ENCODE data around the gene FRY.

The FRY gene

DNA sequence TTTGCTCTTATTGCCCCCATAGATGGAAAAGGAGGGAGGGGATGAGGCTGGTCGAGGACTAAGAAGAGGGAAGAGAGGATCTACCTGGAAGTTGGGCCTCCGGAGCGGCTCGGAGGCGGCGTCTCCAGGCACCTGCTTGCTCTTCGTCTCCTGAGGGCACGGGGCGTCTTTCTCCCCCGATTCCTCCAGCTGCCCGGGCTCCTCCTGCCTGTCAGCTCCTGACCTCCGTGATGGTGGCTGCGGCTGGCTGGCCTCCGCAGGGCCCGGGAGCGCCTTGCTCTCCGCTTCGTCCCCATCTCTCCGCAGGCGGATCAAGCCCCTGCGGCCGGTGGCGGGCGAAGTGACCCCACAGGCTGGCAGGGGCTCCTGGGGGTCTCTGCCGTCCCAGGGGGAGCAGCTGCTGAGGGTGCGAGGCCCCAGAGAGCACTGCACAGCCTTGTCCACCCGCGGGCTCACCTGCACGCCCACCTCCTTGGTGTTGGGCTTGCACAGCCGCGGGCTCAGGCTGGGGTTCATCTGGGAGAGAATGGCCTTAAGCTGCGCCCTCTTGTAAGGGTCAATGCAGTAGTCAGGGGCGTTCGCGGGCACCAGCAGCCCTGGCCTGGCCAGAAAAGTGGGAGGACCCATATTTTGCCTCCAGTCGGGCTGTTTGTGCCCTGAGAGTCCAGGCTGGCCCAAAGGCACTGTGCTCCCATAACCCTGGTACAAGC, 279.8 kb downstream of the FRY start:
- TF ChIP-seq HDGF (IDR thresholded peaks at IDR 0.05; ENCODE audit: borderline replicate concordance) (no peak), ZNF384 (IDR thresholded peaks at IDR 0.05) (no peak), FOXA1 (IDR thresholded peaks at IDR 0.05) (no peak), NFRKB (IDR thresholded peaks at IDR 0.05) (no peak), LEF1 (IDR thresholded peaks at IDR 0.05; ENCODE audit: borderline replicate concordance) (no peak), FOXK2 (IDR thresholded peaks at IDR 0.05) (no peak), SUZ12 (IDR thresholded peaks at IDR 0.05) (no peak), CTBP1 (IDR thresholded peaks at IDR 0.05; ENCODE audit: borderline replicate concordance) (no peak), ELF4 (IDR thresholded peaks at IDR 0.05) (no peak), FOXM1 (IDR thresholded peaks at IDR 0.05; ENCODE audit: borderline replicate concordance) (no peak), BHLHE40 (IDR thresholded peaks at IDR 0.05; ENCODE audit: borderline replicate concordance) (no peak), SP1 (IDR thresholded peaks at IDR 0.05) (no peak), L3MBTL2 (conservative IDR thresholded peaks at IDR 0.05) (no peak), ARNT (IDR thresholded peaks at IDR 0.05) (no peak), TARDBP (IDR thresholded peaks at IDR 0.05) (no peak)
- TF ChIP-seq, protein P1, sequence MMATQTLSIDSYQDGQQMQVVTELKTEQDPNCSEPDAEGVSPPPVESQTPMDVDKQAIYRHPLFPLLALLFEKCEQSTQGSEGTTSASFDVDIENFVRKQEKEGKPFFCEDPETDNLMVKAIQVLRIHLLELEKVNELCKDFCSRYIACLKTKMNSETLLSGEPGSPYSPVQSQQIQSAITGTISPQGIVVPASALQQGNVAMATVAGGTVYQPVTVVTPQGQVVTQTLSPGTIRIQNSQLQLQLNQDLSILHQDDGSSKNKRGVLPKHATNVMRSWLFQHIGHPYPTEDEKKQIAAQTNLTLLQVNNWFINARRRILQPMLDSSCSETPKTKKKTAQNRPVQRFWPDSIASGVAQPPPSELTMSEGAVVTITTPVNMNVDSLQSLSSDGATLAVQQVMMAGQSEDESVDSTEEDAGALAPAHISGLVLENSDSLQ (IDR thresholded peaks at IDR 0.05) = no peak
- CTCF ChIA-PET = interaction anchor here (0.9 kb wide), 1 partner anchor 401 kb away, joined by 8 read pairs; no protein-coding TSS in a partner anchor
- POLR2A ChIA-PET = interaction anchor here (1.4 kb wide), 1 partner anchor 65 kb away, joined by 3 read pairs; no protein-coding TSS in a partner anchor
- DNase-seq (ENCODE audit: extremely low spot score) = no peak

DNA sequence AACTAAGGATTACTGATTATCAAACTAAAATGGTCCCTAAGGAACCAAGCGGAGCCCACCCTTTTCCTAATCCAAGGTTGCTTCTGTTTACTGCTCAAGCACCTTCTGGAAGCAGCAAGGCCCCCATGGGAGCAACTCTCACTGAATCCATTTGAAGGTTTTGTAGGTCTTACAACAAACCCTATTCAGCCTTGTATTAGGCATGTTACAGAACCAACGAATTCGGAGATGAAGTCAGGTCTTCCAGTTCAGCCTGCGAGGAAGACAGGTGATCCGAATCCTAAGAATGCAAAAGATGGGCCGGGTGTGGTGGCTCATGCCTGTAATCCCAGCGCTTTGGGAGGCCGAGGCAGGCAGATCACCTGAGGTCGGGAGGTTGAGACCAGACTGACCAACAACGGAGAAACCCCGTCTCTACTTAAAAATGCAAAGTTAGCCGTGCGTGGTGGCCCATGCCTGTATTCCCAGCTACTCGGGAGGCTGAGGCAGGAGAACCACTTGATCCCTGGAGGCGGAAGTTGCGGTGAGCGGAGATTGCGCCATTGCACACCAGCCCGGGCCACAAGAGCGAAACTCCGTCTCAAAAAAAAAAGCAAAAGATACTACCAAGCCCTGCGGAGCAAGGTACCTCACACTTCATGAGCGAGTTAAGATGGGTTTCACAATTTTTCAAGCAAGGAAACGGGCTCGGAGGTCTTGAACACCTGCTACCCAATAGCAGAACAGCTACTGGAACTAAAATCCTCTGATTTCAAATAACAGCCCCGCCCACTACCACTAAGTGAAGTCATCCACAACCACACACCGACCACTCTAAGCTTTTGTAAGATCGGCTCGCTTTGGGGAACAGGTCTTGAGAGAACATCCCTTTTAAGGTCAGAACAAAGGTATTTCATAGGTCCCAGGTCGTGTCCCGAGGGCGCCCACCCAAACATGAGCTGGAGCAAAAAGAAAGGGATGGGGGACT, 283.0 kb downstream of the FRY start:
- CTCF ChIA-PET = interaction anchor here (1.9 kb wide), 1 partner anchor 69 kb away, joined by 4 read pairs; no protein-coding TSS in a partner anchor
- POLR2A ChIA-PET = interaction anchor here (0.5 to 1.9 kb wide), 34 partner anchors 9 to 418 kb away, joined by 3 to 23 read pairs (median 5); partner anchors contain the start of gene N4BP2L2
- peak; percentile 56 for DNase-seq (ENCODE audit: extremely low spot score)
- TF ChIP-seq FOXK2 (IDR thresholded peaks at IDR 0.05) = no peak
- TF ChIP-seq FOXA1 (IDR thresholded peaks at IDR 0.05) = no peak
- no peak for TF ChIP-seq ARNT (IDR thresholded peaks at IDR 0.05)
- no peak for TF ChIP-seq ELF4 (IDR thresholded peaks at IDR 0.05)
- no peak for TF ChIP-seq FOXM1 (IDR thresholded peaks at IDR 0.05; ENCODE audit: borderline replicate concordance)
- no peak for TF ChIP-seq SUZ12 (IDR thresholded peaks at IDR 0.05)
- TF ChIP-seq BHLHE40 (IDR thresholded peaks at IDR 0.05; ENCODE audit: borderline replicate concordance) = no peak
- no peak for TF ChIP-seq SP1 (IDR thresholded peaks at IDR 0.05)
- TF ChIP-seq LEF1 (IDR thresholded peaks at IDR 0.05; ENCODE audit: borderline replicate concordance) = no peak
- TF ChIP-seq CTBP1 (IDR thresholded peaks at IDR 0.05; ENCODE audit: borderline replicate concordance) = no peak
- TF ChIP-seq, protein P1 (IDR thresholded peaks at IDR 0.05) = no peak
- no peak for TF ChIP-seq TARDBP (IDR thresholded peaks at IDR 0.05)

GRCh38 chr13:32315238-32316027, 283.9 kb downstream of the FRY start, which contains the start of the genes BRCA2 and ZAR1L:
TSS of gene BRCA2 (plus strand) at chr13:32315508. CDS start at chr13:32316461, 953 bp downstream.
TSS of gene ZAR1L (minus strand) at chr13:32315363. CDS start at chr13:32311925, 3,438 bp downstream.
- POLR2A ChIA-PET = interaction anchor here (0.5 to 1.9 kb wide), 35 partner anchors 9 to 419 kb away, joined by 3 to 23 read pairs (median 5); partner anchors contain the start of gene N4BP2L2
- CTCF ChIA-PET = interaction anchor here (1.4 to 1.9 kb wide), 2 partner anchors 70 to 406 kb away, joined by 4 read pairs; no protein-coding TSS in a partner anchor
- TF ChIP-seq ZNF384 (IDR thresholded peaks at IDR 0.05) (no peak), ARNT (IDR thresholded peaks at IDR 0.05) (0 out of 2 replicates have a peak, but pooled peaks have one; percentile 49), L3MBTL2 (conservative IDR thresholded peaks at IDR 0.05) (peak; percentile 81), ELF4 (IDR thresholded peaks at IDR 0.05) (peak; percentile 96), SP1 (IDR thresholded peaks at IDR 0.05) (no peak), CTBP1 (IDR thresholded peaks at IDR 0.05; ENCODE audit: borderline replicate concordance) (no peak), TARDBP (IDR thresholded peaks at IDR 0.05) (peak; percentile 65; the same call in 1 of the 2 replicates), FOXA1 (IDR thresholded peaks at IDR 0.05) (no peak), FOXK2 (IDR thresholded peaks at IDR 0.05) (no peak)

GRCh38 chr13:32316028-32316339, 284.4 kb downstream of the FRY start:
- POLR2A ChIA-PET = interaction anchor here (0.7 to 1.9 kb wide), 17 partner anchors 8 to 411 kb away, joined by 3 to 23 read pairs (median 5); partner anchors contain the start of gene N4BP2L2
- DNase-seq (ENCODE audit: extremely low spot score) = no peak
- TF ChIP-seq FOXA1 (IDR thresholded peaks at IDR 0.05) = no peak
- no peak for TF ChIP-seq FOXK2 (IDR thresholded peaks at IDR 0.05)
- TF ChIP-seq BHLHE40 (IDR thresholded peaks at IDR 0.05; ENCODE audit: borderline replicate concordance) = no peak
- no peak for TF ChIP-seq FOXM1 (IDR thresholded peaks at IDR 0.05; ENCODE audit: borderline replicate concordance)
- no peak for TF ChIP-seq LEF1 (IDR thresholded peaks at IDR 0.05; ENCODE audit: borderline replicate concordance)
- no peak for TF ChIP-seq ZNF384 (IDR thresholded peaks at IDR 0.05)
- no peak for TF ChIP-seq CTBP1 (IDR thresholded peaks at IDR 0.05; ENCODE audit: borderline replicate concordance)
- TF ChIP-seq ELF4 (IDR thresholded peaks at IDR 0.05) = no peak
- no peak for TF ChIP-seq NFRKB (IDR thresholded peaks at IDR 0.05)
- no peak for TF ChIP-seq HDGF (IDR thresholded peaks at IDR 0.05; ENCODE audit: borderline replicate concordance)
- TF ChIP-seq SUZ12 (IDR thresholded peaks at IDR 0.05) = no peak
- no peak for TF ChIP-seq TARDBP (IDR thresholded peaks at IDR 0.05)
- TF ChIP-seq SP1 (IDR thresholded peaks at IDR 0.05) = no peak
- no peak for TF ChIP-seq ARNT (IDR thresholded peaks at IDR 0.05)
- TF ChIP-seq, protein P1 (IDR thresholded peaks at IDR 0.05) = no peak
- no peak for TF ChIP-seq L3MBTL2 (conservative IDR thresholded peaks at IDR 0.05)
- CTCF ChIA-PET = interaction anchor here (1.4 to 1.9 kb wide), 2 partner anchors 70 to 406 kb away, joined by 4 read pairs; no protein-coding TSS in a partner anchor

More at GRCh38 chr13:32315238-32316027, 283.9 kb downstream of the FRY start, which contains the start of the genes BRCA2 and ZAR1L:
- peak; percentile 82 for DNase-seq (ENCODE audit: extremely low spot score)
